ENCODE data around the gene PKN2. TPM values are rescaled to one million over a fixed set of nuclear protein-coding genes. Genes with fewer than 3 reads are reported as not detected.

Gene PKN2
- total and polyA plus RNA-seq, 2 of the 4 experiments (the other 2 are of a cell fraction), result 12.7 to 22.2 TPM

GRCh38 chr1:88825721-88826120, 141.6 kb downstream of the PKN2 start:
- Histone ChIP-seq H3K18ac (ENCODE audit: low read depth, low read length) (no peak overlapping the region), H3K4ac (ENCODE audit: low read depth, low read length) (no peak overlapping the region), H4K91ac (ENCODE audit: insufficient read depth, low read depth, low read length) (no peak overlapping the region), H3K56ac (ENCODE audit: extremely low read depth, insufficient read depth, low read length) (no peak overlapping the region), H4K5ac (ENCODE audit: low read depth, low read length) (no peak overlapping the region), H2BK20ac (ENCODE audit: low read depth, low read length) (no peak overlapping the region), H3K23ac (ENCODE audit: low read depth, low read length) (no peak overlapping the region), H3K4me2 (ENCODE audit: low read depth, low read length) (no peak overlapping the region), H3K9ac (ENCODE audit: low read depth, low read length) (no peak overlapping the region), H3K27ac (ENCODE audit: insufficient read depth, low read length) (no peak overlapping the region), H3K36me3 (ENCODE audit: control insufficient read depth, insufficient read depth, low read length) (peaks cover 14% of the 10 kb centered on the region), H3K9me1 (ENCODE audit: insufficient read depth, low read length) (0 out of 2 replicates have a peak, but pooled peaks cover 6% of the 10 kb centered on the region), H2AK9ac (replicated peaks; ENCODE audit: low read depth, low read length, poor library complexity) (no peak overlapping the region), H3K9me3 (ENCODE audit: control insufficient read depth, insufficient read depth, low read length) (no peaks in the 10 kb centered on the region), H3K27me3 (ENCODE audit: control insufficient read depth, insufficient read depth, low read length) (no peaks in the 10 kb centered on the region), H2AFZ (replicated peaks; ENCODE audit: low read length, poor library complexity) (no peak overlapping the region), H2BK120ac (ENCODE audit: low read depth, low read length) (no peak overlapping the region), H3K14ac (replicated peaks; ENCODE audit: low read depth, low read length) (no peak overlapping the region), H3K79me1 (ENCODE audit: low read depth in 1 of 2, low read length in 2 of 2) (peaks cover 2 to 9% of the 10 kb centered on the region in 2 experiments; a peak in 2 of 4 replicates), H2BK15ac (ENCODE audit: low read depth, low read length) (no peak overlapping the region), H2AK5ac (ENCODE audit: low read depth, low read length) (no peak overlapping the region), H4K8ac (ENCODE audit: low read depth in 2 of 2, low read length in 2 of 2) (no peak overlapping the region), H4K20me1 (ENCODE audit: insufficient read depth, low read length) (no peaks in the 10 kb centered on the region), H2BK5ac (ENCODE audit: low read depth, low read length, poor library complexity, severe bottlenecking) (no peak overlapping the region), H3K4me1 (ENCODE audit: control insufficient read depth, insufficient read depth, low read length) (peaks cover 3% of the 10 kb centered on the region; the same call in 1 of the 2 replicates), H3K4me3 (ENCODE audit: insufficient read depth, low read depth, low read length) (no peak overlapping the region)
- TF ChIP-seq RFX5 (IDR thresholded peaks at IDR 0.05; ENCODE audit: low read depth, low read length) (no peak), NFE2L2 (IDR thresholded peaks at IDR 0.05; ENCODE audit: low read depth, low read length) (no peak), FOS (IDR thresholded peaks at IDR 0.05; ENCODE audit: low read depth, low read length) (no peak), BHLHE40 (IDR thresholded peaks at IDR 0.05; ENCODE audit: low read depth, low read length) (no peak), CHD1 (IDR thresholded peaks at IDR 0.05; ENCODE audit: low read depth, low read length) (no peak), SMC3 (IDR thresholded peaks at IDR 0.05; ENCODE audit: low read depth, low read length) (no peak), RCOR1 (IDR thresholded peaks at IDR 0.05; ENCODE audit: insufficient replicate concordance, low read length) (no peak), MAZ (IDR thresholded peaks at IDR 0.05; ENCODE audit: borderline replicate concordance, low read depth, low read length) (no peak), MAFK (IDR thresholded peaks at IDR 0.05; ENCODE audit: low read depth, low read length) (no peak), POLR2A (IDR thresholded peaks at IDR 0.05; ENCODE audit: low read depth, low read length) (no peak), CTCF (conservative IDR thresholded peaks at IDR 0.05; ENCODE audit: low read depth, low read length) (no peak), MXI1 (IDR thresholded peaks at IDR 0.05; ENCODE audit: borderline replicate concordance, low read depth, low read length) (no peak), USF2 (IDR thresholded peaks at IDR 0.05; ENCODE audit: low read depth, low read length) (no peak)
- BruUV-seq (replicated peaks), result no TSS peak
- 85% methylated on average over 2 of the region's 2 CpGs; no CpG with 5 or more reads in 1 of the 2 experiments for WGBS, 2 experiments (ENCODE audit: extremely low coverage in 2 of 2, insufficient read length in 1 of 2)
- no peak for ATAC-seq (ENCODE audit: low read depth)
- CTCF ChIA-PET, result no interaction called here
- intact Hi-C loops (cut with micrococcal nuclease), result no loop called here
- in situ Hi-C loops (cut with MboI; ENCODE audit: low sequenced_read_pairs), result no loop called here
- POLR2A ChIA-PET (ENCODE audit: unreplicated experiment), result no interaction called here
- no peak for DNase-seq
- dilution Hi-C loops (cut with HindIII; ENCODE audit: low sequenced_read_pairs, unreplicated experiment), result no loop called here
